SHP77 treated with DMSO at 0.1 percent for 48 hours (cell line): ENCODE results near the gene GOLM1.
"Not testable (repeated sequence)": the region's sequence is repeated elsewhere in the genome, so short reads cannot be mapped to it uniquely, and the experiment has no call there.

Experiments used
- DNase-seq: peaks from one replicate; lab custom pipeline; 2025; lab: John Stamatoyannopoulos, UW

The GOLM1 gene, protein sequence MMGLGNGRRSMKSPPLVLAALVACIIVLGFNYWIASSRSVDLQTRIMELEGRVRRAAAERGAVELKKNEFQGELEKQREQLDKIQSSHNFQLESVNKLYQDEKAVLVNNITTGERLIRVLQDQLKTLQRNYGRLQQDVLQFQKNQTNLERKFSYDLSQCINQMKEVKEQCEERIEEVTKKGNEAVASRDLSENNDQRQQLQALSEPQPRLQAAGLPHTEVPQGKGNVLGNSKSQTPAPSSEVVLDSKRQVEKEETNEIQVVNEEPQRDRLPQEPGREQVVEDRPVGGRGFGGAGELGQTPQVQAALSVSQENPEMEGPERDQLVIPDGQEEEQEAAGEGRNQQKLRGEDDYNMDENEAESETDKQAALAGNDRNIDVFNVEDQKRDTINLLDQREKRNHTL

DNA sequence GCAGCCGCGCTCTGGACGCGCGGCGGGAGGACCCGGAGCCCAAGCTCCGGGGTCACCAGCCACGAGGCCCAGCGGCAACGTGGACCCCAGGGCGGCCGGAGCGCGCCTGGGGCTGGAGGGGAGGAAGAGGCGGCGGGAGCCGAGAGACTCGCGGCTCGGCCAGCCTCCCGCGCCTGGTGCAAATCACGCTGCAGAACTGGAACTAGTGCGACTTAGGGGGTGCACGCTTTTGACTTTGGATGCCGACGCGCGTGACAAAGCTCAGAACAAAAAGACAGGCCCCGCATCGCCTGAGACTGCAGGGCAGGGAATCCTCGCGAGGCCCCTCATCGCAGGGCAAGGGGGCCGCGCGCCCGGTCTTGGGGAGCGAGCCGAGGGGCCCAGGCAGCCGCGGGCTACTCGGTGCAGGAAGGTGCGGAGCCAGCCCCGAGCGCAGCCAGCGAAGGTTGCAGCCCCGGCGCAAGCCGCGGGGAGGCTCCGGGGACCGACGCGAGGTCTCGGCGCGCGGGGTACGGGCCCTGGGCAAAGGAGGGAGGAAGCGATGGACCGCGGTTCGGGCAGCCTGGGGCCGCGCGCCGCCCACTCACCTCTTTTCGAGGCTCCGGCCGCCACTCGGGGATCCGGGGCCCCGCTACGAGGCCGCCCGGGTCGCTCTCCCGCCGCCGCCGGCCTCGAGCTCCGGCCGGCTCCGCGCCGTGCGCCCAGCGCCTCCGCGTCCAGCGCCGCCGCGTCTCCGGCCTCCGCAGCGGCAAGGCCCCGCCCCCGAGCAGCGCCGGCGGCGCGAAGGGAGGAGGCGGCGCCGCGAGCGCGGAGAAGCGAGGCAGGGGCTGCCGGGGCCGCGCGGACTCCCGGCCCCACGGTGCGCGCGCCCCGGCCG is at the start of gene GOLM1:
Gene GOLM1 (minus strand): TSS at position 735 of the 877 bp plus-strand sequence. CDS start 20,238 bp downstream, outside the sequence.
- DNase-seq, result no peak

DNA sequence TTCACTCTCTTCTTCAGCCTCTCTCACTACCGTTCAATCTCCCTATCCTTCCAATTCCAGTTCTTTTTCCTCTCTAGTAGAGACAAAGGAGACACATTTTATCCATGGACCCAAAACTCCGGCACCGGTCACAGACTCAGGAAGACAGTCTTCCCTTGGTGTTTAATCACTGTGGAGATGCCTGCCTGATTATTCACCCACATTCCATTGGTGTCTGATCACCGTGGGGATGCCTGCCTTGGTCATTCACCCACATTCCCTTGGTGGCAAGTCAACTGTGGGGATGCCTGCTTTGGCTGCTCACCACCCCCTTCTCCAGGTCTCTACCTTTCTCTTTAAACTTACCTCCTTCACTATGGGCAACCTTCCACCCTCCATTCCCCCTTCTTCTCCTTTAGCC is 47.3 kb upstream of the GOLM1 start:
- DNase-seq, result not testable (repeated sequence)

DNA sequence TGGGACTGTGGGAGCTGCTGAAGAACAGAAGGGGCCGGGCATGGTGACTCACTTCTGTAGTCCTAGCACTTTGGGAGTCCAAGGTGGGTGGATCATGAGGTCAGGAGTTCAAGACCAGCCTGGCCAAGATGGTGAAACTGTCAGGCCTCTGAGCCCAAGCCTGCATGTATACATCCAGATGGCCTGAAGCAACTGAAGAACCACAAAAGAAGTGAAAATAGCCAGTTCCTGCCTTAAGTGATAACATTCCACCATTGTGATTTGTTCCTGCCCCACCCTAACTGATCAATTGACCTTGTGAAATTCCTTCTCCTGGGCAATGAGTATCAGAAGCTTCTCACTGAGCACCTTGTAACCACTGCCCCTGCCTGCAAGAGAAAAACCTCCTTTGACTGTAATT is 46.6 kb upstream of the GOLM1 start:
- DNase-seq, result not testable (repeated sequence)

DNA sequence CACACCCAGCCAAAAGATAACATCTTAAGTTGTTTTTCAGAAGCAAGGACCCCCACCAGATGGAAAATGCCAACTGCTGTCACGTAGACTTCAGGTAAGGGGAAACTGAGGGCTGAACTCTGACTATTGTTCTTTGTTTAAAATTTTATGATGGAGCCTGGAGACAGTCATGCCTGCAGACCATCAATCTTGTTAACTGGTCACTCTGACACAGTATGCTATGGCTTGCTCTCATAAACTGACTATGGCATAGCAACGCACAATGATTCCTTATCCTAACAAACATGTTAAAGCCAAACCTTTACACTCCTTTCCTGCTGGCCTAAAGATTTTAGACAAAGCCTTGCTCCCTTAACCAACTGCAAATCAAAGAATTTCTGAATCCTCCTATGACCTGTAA is 43.6 kb upstream of the GOLM1 start:
- no peak for DNase-seq

DNA sequence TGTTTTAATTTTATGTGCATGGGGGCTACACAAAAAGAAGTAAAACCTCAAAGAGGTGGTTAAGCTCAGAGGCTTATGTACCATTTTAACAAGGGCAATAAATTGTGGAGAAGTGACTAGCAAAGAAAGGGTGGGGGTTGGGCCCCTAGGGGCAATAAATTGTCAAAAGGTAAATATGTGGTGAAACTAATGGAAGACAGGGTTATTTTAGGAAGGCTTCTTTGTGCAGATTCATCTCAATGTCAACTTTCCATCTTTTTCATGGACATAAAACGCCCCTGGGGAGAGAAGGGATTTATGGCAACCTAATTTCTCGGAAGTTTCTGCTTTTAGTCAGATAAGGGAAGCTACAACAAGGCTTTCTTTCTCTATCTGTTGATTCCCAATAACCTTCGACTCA is 42.5 kb upstream of the GOLM1 start:
- DNase-seq, result no peak

DNA sequence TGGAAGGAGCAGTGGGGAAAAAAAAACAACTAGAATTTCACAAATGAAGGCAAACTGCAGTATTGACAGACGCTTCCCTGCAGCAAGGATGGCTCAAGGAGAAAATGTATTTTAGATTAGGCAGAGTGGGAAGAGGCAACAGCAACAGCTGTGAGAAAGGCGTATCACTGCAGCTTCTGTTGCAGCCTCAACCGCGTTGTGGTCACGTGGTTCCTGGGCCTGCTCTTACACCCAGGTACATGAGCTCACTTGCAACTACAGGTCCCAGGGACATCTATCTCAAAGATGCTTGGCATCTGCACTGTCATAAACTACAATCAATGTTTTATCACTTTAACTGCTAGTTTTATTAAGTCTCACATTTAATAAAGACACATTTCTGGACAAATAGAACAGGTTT is 36.0 kb upstream of the GOLM1 start:
- no peak for DNase-seq

DNA sequence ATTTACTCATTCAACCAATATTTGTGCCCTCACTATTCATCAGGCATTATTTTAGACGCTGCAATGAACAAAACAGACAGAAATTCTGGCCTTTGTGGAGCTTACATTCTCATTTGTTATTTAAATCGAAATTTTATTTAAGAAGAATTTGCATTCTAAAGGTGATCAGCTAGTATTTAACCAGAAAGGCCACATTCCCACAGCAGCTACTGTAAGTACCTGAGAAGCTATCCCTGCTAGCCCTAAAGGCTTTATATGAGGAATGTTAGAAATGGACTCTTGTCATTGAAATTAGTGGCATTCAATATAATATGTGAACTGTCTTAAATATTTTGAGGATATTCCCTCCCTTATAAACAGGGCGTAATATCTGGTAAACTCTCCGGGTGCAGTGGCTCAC is 35.0 kb upstream of the GOLM1 start:
- no peak for DNase-seq

DNA sequence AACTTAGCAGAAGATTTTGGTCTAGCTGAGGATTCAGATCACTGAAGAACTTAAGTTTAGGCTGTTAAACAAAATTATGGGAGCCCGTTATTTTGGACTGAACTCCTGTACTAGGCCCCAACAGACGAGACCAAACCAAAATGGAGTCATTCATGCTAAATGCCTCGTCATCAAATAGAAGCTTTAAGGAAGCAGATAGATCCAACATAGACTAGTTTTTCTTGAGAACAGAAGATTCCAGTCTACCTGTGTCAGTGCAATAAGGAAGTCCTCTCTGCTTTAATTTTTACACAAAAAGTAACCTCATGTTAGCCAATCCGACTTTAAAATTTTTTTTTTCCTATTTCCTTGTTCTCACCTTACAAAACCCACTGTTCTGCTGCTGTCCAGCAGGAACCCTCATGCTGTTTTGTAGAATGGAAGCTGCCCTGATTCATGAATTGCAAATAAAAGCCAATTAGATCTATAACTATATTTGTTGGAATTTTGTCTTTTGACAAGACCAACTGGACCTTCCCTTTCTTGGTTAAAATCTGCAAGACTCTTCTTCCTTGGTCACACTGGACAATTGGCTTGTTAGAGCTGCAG is 29.0 kb upstream of the GOLM1 start:
- DNase-seq, result no peak

DNA sequence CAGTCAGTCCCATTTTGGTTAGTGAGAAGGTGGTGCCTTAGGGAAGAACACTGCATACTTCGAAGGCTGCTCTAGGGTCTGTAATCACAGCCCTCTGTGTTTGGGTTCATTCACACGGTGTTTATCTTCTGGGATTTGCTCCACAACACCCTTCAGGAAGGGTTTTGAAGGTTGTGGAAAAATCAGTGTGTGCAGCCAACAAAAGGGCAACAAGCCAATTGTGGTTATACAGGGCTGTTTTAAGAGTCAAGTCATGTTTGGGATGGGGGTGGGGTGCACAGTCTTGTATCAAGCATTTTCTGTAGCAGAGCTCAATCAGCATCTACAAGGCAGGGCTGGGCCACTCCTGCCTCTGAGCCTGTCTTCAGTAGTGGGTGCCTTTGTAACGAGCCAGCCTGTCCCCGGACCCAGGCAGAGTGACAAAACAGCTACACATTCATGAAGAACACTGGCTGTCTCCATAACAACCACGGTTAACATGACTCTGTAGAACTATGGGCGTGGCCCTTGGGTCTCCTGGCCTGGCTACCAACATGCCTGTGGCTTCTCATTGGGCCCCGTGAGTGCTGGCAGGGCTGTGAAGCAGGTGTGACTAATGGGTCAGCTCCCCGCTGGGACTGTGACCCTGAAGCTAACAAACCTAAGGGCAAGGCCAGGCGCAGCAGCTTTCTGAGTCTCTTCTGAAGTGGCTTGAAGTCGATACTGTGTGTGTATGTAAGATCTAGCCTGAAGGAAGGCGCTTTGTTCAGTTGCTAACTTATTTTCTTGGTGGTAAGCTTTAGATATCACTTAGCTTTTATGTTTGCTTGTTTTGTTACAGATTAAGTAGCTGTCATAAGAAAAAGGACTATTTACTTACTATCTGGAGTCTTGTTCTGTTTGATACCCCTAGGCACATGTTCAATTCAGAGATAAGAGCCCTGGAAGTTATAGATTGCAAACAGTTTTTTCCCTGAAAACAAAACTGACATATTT is 27.9 kb upstream of the GOLM1 start:
- peak; percentile 51 for DNase-seq

DNA sequence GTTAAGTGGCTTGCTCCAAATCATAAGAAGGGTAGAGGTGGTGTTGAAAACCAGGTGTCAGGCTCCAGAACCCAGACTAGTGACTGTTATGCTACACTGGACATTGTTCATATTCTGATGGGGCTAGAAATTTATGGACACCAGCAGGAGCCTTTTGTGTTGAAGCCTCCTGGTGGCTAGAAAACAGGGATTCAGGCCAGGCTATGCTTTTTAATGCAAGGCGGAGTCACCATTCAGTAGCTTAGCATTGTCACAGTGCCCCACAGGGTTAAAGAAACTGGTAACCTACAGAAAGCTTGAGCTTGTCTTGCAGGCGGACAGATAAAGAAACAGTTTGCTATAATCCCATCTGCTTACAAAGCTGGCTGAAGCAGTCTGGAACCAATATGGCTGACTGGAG is 23.0 kb upstream of the GOLM1 start:
- no peak for DNase-seq

DNA sequence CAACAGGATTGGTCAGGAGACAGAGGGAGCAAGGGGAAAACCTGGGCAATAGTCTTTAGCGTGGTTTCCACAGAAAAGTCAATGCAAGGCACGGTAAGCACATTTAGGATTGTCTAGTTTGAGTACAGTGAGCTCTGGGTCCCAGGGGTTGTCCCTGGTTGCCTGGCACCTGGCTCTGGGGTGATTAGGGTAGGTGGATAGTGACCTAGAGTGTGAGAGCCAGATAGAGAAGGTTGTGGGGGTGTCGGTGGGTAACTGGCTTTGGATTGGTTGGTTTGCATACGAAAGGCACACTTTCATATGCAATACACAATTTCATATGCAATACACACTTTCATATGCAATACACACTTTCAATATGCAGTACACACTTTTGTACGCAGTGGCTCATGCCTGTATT is 20.1 kb upstream of the GOLM1 start:
- DNase-seq, result no peak

DNA sequence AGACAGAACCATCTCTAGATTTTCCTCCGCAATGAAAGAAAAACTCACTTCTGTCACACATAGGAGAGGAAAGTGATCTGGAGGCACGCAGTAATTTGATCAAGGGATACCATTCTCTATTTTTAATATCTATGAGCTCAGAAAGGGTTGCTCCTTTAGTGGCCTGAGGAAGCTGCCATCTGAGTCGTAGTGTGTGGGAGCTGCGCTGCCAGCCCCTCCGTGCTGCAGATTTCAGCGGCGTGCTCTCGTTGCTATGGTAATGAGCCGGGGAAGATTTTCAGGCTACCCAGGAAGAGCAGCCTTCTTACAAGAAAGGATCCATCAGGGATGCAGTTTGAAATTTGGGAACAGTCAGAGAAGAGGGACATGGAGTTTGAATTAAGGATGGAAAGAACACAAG is 17.1 kb upstream of the GOLM1 start:
- no peak for DNase-seq

DNA sequence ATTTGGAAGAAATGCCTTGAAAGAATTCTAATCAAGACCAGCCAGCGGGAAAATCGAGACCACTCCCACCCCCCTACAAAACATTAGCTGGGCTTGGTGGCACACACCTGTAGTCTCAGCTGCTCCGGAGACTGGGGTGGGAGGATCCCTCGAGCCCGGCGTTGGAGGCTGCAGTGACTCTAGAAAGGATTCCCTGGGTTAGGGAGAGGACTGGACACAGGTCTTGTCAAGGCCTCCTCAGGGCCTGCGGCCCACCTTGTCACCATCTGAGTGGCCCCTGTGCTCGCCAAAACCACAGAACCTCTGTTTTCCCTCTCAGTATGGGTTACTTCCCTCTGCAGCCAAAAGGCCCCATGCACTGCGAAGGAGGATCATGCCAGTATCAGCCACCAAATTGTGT is 16.5 kb upstream of the GOLM1 start:
- no peak for DNase-seq

DNA sequence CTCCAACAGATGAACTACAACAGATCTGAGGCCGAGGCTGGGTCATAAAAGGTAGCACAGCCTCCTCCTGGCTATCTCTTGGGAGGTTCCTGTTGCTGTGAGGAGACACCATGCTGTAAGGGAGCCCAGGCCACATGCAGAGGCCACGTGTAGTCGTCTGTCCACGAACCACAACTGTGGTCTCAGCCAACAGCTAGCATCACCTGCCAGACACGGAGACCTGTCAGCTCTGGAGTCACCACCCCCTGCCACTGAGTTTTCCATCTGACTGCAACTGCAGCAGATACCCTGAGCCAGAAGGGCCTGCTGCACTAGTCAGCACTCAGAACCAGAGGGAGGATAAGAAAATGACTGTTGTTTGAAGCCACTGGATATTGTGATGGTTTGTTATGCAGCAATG is 12.7 kb upstream of the GOLM1 start:
- DNase-seq, result no peak

DNA sequence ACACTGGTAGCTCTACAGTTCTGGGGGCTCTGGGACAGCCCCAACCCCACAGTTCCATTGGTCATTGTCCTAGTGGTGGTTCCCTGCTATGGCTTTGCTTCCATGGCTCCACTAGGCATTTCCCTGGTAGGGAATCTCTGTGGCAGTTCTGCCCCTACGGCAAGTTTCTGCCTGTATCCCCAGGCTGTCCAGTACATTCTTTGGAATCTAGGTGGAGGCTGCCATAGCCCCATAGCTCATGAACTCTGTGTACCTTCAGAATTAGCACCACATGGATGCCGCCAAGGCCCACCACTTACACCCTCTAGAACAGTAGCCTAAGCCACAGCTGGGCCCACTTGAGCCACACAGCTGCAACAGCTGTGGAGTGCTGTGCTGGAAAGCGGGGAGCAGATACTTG is 3.3 kb upstream of the GOLM1 start:
- no peak for DNase-seq

DNA sequence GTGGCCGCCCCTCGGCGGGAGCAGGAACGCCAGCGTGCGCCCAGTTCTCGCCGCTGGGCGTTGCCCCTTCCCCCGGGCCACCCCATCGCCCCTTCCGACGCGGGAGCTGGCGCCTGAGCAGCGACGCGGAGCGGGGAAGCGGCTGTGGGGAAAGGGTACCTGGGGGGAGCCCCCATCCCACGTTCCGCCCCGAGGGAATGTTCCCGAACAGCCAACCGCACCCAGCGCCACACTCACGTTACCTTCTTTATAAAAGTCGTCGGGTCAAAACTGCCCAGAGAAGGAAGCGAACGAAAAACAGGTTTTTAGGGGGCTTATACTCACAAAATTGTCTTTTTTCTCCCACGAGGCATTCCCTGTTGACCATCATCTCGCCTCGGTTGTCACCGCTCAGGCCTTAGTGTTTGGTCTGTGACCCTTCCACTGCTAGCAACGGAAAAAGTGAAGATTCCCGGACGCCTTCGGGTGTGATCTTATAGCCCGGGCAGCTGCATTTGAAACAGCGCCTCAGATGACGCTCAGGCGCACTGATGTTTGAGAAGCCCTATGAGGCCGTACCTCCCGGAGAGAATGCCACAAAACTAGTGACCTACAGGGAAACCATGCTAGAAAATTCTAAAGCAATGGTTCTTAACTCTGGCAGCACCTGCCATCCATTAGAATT is 475 bp upstream of the GOLM1 start:
- no peak for DNase-seq

DNA sequence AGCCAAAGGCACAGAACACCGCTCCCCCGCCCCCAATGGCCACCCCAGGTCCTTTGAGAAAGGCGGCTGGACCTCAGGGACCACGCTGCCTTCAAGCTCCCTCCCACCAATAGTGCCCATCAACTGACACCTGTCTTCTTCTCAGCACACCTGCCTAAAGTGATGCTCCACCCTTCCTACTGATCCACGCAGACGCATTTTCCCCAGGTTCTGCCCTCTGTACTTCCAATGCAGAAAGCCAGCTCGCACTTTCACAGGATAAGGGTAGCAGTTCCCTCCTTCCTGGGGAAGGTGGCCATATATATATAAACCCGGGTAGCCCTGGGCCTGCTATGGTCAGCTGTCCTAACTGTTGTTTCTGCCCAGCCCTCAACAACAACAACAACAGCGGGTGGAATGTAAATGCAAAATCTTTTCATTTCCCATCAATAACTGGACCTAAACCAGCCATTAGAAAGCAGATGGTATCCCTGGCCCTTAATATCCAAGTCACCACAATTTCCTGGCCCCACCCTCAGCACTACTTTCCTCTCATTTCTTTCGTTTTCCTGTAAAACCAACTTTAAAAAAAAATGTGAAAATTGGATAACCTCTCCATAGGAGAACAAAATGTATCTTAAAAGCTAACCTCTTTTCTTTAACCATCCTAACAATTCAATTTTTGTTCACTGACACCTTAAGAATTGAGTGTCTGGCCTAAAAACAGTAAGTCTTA is 1.7 kb downstream of the GOLM1 start:
- no peak for DNase-seq

DNA sequence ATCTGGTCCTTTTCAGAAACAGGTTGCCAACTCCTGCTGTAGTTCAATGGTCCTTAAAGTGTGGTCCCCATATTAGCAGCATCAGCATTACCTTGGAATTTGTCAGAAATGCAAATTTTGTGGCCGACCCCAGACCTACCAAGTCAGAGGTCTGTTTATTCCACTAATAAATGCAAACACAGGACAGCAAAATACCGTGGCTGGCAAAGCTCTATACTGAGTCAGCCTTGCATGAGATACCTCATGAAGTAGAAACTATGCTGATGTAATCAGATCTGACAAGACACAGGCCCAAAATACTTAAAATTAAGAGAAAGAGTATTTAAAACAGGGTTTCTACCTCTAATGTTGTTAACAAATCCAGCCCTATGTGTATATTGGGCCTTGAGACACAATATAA is 3.0 kb downstream of the GOLM1 start:
- no peak for DNase-seq

DNA sequence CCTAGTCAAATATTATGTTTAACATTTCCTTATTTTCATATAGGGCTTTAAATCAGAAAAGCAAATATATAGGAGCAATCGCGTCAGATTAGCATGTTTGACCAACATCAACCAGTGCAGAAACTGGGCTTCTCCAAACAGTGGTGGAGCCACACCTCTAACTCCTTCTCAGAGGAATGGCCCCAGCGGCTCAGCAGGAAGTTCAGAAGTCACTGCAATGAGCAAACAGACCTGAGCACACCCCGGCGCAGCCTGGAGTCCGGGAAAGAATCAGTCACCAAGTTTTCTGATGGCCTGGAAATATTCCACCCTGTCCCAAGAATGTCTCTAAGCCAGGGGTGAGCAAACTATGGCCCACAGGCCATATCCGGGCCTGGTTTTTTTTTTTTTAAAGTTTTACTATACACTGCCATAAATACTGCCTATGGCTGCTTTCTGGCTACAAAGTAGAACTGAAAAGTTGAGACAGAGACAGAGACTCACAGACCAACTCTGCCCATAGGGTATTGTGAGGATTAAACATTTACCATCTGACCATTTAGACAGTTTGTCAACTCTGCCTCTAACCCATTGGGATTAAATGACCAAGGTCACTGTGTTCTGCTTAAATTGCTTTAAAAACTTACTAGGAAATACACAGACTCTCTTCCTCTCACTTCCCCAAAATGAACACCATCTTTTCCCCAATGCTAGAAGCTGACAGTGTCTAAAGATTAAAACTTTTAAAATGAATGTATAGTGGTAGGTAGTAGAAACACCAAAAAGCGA is 5.4 kb downstream of the GOLM1 start:
- DNase-seq, result no peak

DNA sequence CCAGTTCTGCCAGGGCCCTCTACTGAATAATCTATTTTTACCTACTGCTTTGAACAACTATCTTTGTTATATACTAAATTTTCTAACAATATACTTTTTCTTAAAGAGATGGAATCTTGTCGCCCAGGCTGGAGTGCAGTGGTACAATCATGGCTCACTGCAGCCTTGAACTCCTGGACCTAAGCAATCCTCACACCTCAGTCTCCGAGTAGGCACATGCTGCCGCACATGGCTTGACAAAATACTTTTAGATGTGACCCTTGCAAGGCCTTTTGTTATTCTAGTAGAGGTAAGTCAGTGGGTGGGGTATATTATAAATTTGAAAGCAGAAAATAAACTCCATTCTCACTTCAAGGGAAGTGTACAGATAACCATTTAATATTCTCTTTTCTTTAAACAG is 7.9 kb downstream of the GOLM1 start:
- DNase-seq, result no peak
